ENCODE measurements around the gene PRAC1.

- TF ChIP-seq CTCF (IDR thresholded peaks at IDR 0.05) = no peak
- TF ChIP-seq POLR2A (IDR thresholded peaks at IDR 0.05; ENCODE audit: low read depth) = no peak
Measured at GRCh38 chr17:48723423-48724250, 1.3 kb upstream of the PRAC1 start.
